HG03103 (cell line): ENCODE data around the gene TTC22.

Experiments used
- ATAC-seq: cut with Tn5 transposase; IDR thresholded peaks from one replicate; pipeline ENCODE4 v1.9.1; 2021; ENCODE audit warnings: low read depth; ENCODE audit not compliant: unreplicated experiment

TTC22 gene

GRCh38 chr1:54763816-54764132 is 37.3 kb downstream of the TTC22 start:
- no peak for ATAC-seq

GRCh38 chr1:54758678-54759348 is 42.3 kb downstream of the TTC22 start:
- no peak for ATAC-seq

GRCh38 chr1:54757833-54758232 is 43.3 kb downstream of the TTC22 start:
- ATAC-seq, result no peak

- no peak for ATAC-seq
Measured at GRCh38 chr1:54754486-54755285, 46.4 kb downstream of the TTC22 start.

- ATAC-seq, result no peak
Measured at GRCh38 chr1:54754045-54754444, 47.1 kb downstream of the TTC22 start.

- ATAC-seq, result no peak
Measured at GRCh38 chr1:54751426-54751825, 49.7 kb downstream of the TTC22 start.

GRCh38 chr1:54750596-54750995 is 50.5 kb downstream of the TTC22 start:
- no peak for ATAC-seq

- ATAC-seq, result no peak
Measured at GRCh38 chr1:54748094-54748835, 52.9 kb downstream of the TTC22 start.

GRCh38 chr1:54745864-54746263 is 55.3 kb downstream of the TTC22 start:
- no peak for ATAC-seq

- no peak for ATAC-seq
Measured at GRCh38 chr1:54745274-54745673, 55.8 kb downstream of the TTC22 start.

- ATAC-seq, result no peak
Measured at GRCh38 chr1:54744696-54745095, 56.4 kb downstream of the TTC22 start.

- no peak for ATAC-seq
Measured at GRCh38 chr1:54743416-54744226, 57.5 kb downstream of the TTC22 start.

GRCh38 chr1:54742282-54742681 is 58.8 kb downstream of the TTC22 start:
- ATAC-seq, result no peak

GRCh38 chr1:54741531-54741930 is 59.6 kb downstream of the TTC22 start:
- ATAC-seq, result no peak

GRCh38 chr1:54738244-54738643 is 62.9 kb downstream of the TTC22 start:
- ATAC-seq, result no peak

- ATAC-seq, result no peak
Measured at GRCh38 chr1:54736685-54737084, 64.4 kb downstream of the TTC22 start.
